ENCODE measurements around the gene UBAP2.

The UBAP2 gene

DNA sequence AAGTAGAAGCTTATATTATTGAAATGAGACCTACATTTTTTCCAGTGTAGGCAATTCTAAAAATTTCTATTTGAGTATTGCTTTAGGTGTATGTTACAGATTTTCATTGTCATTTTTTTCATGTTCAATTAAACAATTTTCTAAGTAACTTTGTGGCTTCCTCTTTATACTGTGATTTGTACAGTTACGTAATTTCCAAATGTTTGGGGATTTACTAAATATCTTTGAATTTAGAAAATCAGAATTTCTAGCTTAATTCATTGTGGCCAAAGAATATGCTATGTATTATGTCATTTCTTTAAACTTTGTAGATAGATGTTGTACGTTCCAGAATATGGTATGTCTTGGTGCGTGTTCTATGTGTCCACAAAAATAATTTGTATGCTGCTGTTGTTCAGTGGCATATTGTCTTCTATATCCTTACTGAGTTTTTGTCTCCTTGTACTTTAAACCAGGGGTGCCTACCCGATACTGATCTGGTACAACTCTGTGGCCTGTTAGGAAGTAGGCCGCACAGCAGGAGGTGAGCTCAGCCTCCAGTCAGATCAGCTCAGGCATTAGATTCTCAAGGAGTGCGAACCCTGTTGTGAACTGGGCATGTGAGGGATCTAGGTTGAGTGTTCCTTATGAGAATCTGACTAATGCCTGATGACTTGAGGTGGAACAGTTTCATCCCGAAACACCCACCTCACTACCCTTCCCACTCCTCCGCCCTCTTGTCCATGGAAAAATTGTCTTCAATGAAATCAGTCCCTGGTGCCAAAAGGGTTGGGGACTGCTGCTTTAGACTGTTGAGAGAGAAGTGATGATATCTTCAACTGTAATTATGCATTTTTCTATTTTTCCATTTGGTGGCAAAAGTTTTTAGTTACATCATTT is 168.2 kb downstream of the UBAP2 start:
- Histone ChIP-seq H2AK5ac (ENCODE audit: low read depth, low read length) (no peak overlapping the region), H2BK120ac (ENCODE audit: low read depth, low read length) (no peak overlapping the region), H3K23ac (ENCODE audit: low read depth, low read length, poor library complexity) (no peak overlapping the region), H3K4ac (ENCODE audit: low read length) (no peak overlapping the region), H3K4me1 (ENCODE audit: control insufficient read depth in 2 of 2, insufficient read depth in 1 of 2, low read depth in 1 of 2, low read length in 2 of 2) (peaks cover 3% of the 10 kb centered on the region in 2 donors), H4K8ac (ENCODE audit: low read depth, low read length) (no peak overlapping the region), H3K36me3 (replicated peaks in 1 of 2; ENCODE audit: control insufficient read depth in 2 of 2, insufficient read depth in 2 of 2, low read length in 2 of 2) (peaks cover 0 to 2% of the 10 kb centered on the region in 2 donors), H3K4me2 (ENCODE audit: insufficient read depth, low read length, poor library complexity, severe bottlenecking) (peak overlapping the region; percentile 14), H4K91ac (ENCODE audit: low read depth, low read length, poor library complexity) (no peak overlapping the region), H2BK5ac (ENCODE audit: low read length) (no peak overlapping the region), H2AFZ (ENCODE audit: low read length) (no peak overlapping the region), H2BK15ac (ENCODE audit: low read length) (no peak overlapping the region), H3K9me3 (replicated peaks in 1 of 2; ENCODE audit: control insufficient read depth in 2 of 2, insufficient read depth in 1 of 2, low read depth in 1 of 2, low read length in 2 of 2) (no peaks in the 10 kb centered on the region), H2BK12ac (ENCODE audit: low read length) (no peak overlapping the region), H3K14ac (ENCODE audit: low read length) (no peak overlapping the region), H3K79me1 (ENCODE audit: low read depth, low read length) (peaks cover 2% of the 10 kb centered on the region), H3K9ac (ENCODE audit: low read depth, low read length, poor library complexity) (no peak overlapping the region), H3K18ac (ENCODE audit: low read length) (no peak overlapping the region), H3K4me3 (ENCODE audit: low read length in 2 of 2) (no peak overlapping the region), H3K27ac (replicated peaks; ENCODE audit: low read length) (no peak overlapping the region), H3K27me3 (ENCODE audit: control insufficient read depth in 3 of 3, insufficient read depth in 3 of 3, low read depth in 1 of 3, low read length in 3 of 3) (no peaks in the 10 kb centered on the region)
- DNase-seq (ENCODE audit: low spot score) = peak; percentile 12
- WGBS, 2 donors (ENCODE audit: extremely low coverage in 2 of 2, insufficient read length in 2 of 2, insufficient replicate concordance in 1 of 2) = no CpG with 5 or more reads among the region's 8 CpGs

DNA sequence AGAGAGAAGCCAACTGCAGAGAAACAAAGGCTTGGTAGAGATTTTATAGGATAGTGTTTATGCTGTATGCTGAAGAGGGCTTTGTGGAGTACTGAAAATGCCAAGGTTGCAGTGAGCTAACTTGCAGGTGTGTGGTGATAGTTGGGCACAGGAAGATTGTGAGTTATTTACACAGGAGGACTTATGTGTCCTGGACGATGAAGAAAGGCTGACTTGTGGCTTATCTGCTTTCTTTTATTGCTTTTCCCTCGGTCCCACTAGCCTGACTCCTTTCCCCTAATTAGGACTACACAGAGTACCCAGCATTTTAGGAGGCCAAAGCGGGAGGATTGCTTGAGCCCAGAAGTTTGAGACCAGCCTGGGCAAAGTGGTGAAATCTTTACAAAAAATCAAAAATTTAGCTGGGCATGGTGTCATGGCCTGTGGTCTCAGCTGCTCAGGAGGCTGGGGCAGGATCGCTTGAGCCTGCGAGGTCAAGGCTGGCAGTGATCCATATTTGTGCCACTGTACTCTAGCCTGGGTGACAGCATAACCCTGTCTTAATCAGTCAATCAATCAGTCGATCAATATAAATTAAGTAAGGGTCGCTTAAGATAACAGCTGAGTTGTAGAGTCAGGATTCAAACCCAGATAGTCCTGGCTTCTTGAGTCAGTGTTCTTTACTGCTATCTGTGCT is 169.9 kb downstream of the UBAP2 start:
- WGBS, 2 donors (ENCODE audit: extremely low coverage in 2 of 2, insufficient read length in 2 of 2, insufficient replicate concordance in 1 of 2) = no CpG with 5 or more reads among the region's 7 CpGs
- H2BK12ac ChIP-seq (ENCODE audit: low read length) = no peak overlapping the region
- H3K27ac ChIP-seq (replicated peaks; ENCODE audit: low read length) = peak overlapping the region; percentile 1

DNA sequence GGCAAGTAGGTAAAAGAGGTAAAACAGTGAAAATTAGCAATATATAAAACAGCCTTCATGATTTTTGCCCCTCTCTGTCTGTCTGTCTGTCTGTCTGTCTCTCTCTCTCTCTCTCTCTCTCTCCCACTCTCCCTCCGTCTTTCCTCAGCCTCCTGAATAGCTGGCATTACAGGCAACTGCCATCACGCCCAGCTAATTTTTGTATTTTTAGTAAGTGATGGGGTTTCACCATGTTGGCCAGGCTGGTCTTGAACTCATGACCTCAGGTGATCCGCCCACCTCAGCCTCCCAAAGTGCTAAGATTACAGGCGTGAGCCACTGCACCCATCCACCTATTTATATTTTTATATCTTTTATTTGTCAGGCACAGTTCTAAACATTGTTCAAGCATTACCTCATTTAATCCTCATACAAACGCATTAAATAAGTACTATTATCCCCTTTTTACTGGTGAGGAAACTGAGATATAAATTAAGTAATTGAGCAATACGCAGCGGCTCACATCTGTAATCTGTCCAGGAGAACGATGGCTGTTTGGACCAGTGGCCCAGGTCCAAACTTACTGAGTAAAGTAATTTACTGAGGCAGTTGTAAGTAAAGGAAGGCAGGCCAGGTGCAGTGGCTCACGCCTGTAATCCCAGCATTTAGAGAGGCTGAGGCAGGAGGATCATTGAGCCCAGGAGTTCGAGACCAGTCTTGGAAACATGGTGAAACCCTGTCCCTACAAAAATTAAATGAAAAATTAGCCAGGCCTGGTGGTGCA is 170.8 kb downstream of the UBAP2 start:
- no peak overlapping the region for H2BK12ac ChIP-seq (ENCODE audit: low read length)
- H3K4me3 ChIP-seq (ENCODE audit: low read length in 2 of 2) = no peak overlapping the region
- H2BK15ac ChIP-seq (ENCODE audit: low read length) = no peak overlapping the region
- H4K8ac ChIP-seq (ENCODE audit: low read depth, low read length) = no peak overlapping the region
- peaks cover 0 to 2% of the 10 kb centered on the region in 2 donors for H3K36me3 ChIP-seq (replicated peaks in 1 of 2; ENCODE audit: control insufficient read depth in 2 of 2, insufficient read depth in 2 of 2, low read length in 2 of 2)
- H3K27me3 ChIP-seq (ENCODE audit: control insufficient read depth in 3 of 3, insufficient read depth in 3 of 3, low read depth in 1 of 3, low read length in 3 of 3) = no peaks in the 10 kb centered on the region
- no peak overlapping the region for H2AFZ ChIP-seq (ENCODE audit: low read length)
- no peak overlapping the region for H3K9ac ChIP-seq (ENCODE audit: low read depth, low read length, poor library complexity)
- H3K14ac ChIP-seq (ENCODE audit: low read length) = no peak overlapping the region
- no peak overlapping the region for H3K4ac ChIP-seq (ENCODE audit: low read length)
- no peak overlapping the region for H2BK120ac ChIP-seq (ENCODE audit: low read depth, low read length)
- H3K4me2 ChIP-seq (ENCODE audit: insufficient read depth, low read length, poor library complexity, severe bottlenecking) = no peak overlapping the region
- H4K91ac ChIP-seq (ENCODE audit: low read depth, low read length, poor library complexity) = no peak overlapping the region
- H3K27ac ChIP-seq (replicated peaks; ENCODE audit: low read length) = no peak overlapping the region
- no CpG with 5 or more reads among the region's 10 CpGs for WGBS, 2 donors (ENCODE audit: extremely low coverage in 2 of 2, insufficient read length in 2 of 2, insufficient replicate concordance in 1 of 2)
- H3K4me1 ChIP-seq (ENCODE audit: control insufficient read depth in 2 of 2, insufficient read depth in 1 of 2, low read depth in 1 of 2, low read length in 2 of 2) = peaks cover 0 to 3% of the 10 kb centered on the region in 2 donors
- no peak overlapping the region for H3K18ac ChIP-seq (ENCODE audit: low read length)
- no peak for DNase-seq (ENCODE audit: low spot score)
- peaks cover 2% of the 10 kb centered on the region for H3K79me1 ChIP-seq (ENCODE audit: low read depth, low read length)
- H2AK5ac ChIP-seq (ENCODE audit: low read depth, low read length) = no peak overlapping the region
- H3K9me3 ChIP-seq (replicated peaks in 1 of 2; ENCODE audit: control insufficient read depth in 2 of 2, insufficient read depth in 1 of 2, low read depth in 1 of 2, low read length in 2 of 2) = no peaks in the 10 kb centered on the region
- no peak overlapping the region for H3K23ac ChIP-seq (ENCODE audit: low read depth, low read length, poor library complexity)
- H2BK5ac ChIP-seq (ENCODE audit: low read length) = no peak overlapping the region

More for the DNA sequence above, 169.9 kb downstream of the UBAP2 start:
- no peak overlapping the region for H4K91ac ChIP-seq (ENCODE audit: low read depth, low read length, poor library complexity)
- no peak overlapping the region for H3K4me3 ChIP-seq (ENCODE audit: low read length in 2 of 2)
- H2BK15ac ChIP-seq (ENCODE audit: low read length) = no peak overlapping the region
- no peak overlapping the region for H3K14ac ChIP-seq (ENCODE audit: low read length)
- H3K23ac ChIP-seq (ENCODE audit: low read depth, low read length, poor library complexity) = no peak overlapping the region
- H2BK5ac ChIP-seq (ENCODE audit: low read length) = no peak overlapping the region
- no peak for DNase-seq (ENCODE audit: low spot score)
- no peak overlapping the region for H3K9ac ChIP-seq (ENCODE audit: low read depth, low read length, poor library complexity)
- H2AK5ac ChIP-seq (ENCODE audit: low read depth, low read length) = no peak overlapping the region
- H3K27me3 ChIP-seq (ENCODE audit: control insufficient read depth in 3 of 3, insufficient read depth in 3 of 3, low read depth in 1 of 3, low read length in 3 of 3) = no peaks in the 10 kb centered on the region
- no peak overlapping the region for H3K4ac ChIP-seq (ENCODE audit: low read length)
- no peak overlapping the region for H3K4me2 ChIP-seq (ENCODE audit: insufficient read depth, low read length, poor library complexity, severe bottlenecking)
- peaks cover 2% of the 10 kb centered on the region for H3K79me1 ChIP-seq (ENCODE audit: low read depth, low read length)
- H3K9me3 ChIP-seq (replicated peaks in 1 of 2; ENCODE audit: control insufficient read depth in 2 of 2, insufficient read depth in 1 of 2, low read depth in 1 of 2, low read length in 2 of 2) = no peaks in the 10 kb centered on the region
- H3K36me3 ChIP-seq (replicated peaks in 1 of 2; ENCODE audit: control insufficient read depth in 2 of 2, insufficient read depth in 2 of 2, low read length in 2 of 2) = peaks cover 0 to 2% of the 10 kb centered on the region in 2 donors
- H2AFZ ChIP-seq (ENCODE audit: low read length) = no peak overlapping the region
- no peak overlapping the region for H4K8ac ChIP-seq (ENCODE audit: low read depth, low read length)
- H2BK120ac ChIP-seq (ENCODE audit: low read depth, low read length) = no peak overlapping the region
- H3K18ac ChIP-seq (ENCODE audit: low read length) = peak overlapping the region; percentile 27
- H3K4me1 ChIP-seq (ENCODE audit: control insufficient read depth in 2 of 2, insufficient read depth in 1 of 2, low read depth in 1 of 2, low read length in 2 of 2) = peaks cover 0 to 3% of the 10 kb centered on the region in 2 donors

Measured in neuronal stem cell (in vitro differentiated cells).